GM12878 (cell line): ENCODE results near the gene MYCBP2. TPM values are rescaled to one million over a fixed set of nuclear protein-coding genes. Genes with fewer than 3 reads are reported as not detected.

Experiments
- ATF7 ChIP-seq: fragments of 450-650 bp; IDR thresholded peaks from 2 replicates; pipeline ENCODE4 v1.6.1; 2016; ENCODE audit warnings: low read depth, mild to moderate bottlenecking
- CBX5 ChIP-seq: sonication (generic); IDR thresholded peaks from 2 replicates; pipeline ENCODE4 v1.6.1; 2016; ENCODE audit warnings: low read depth, moderate library complexity, mild to moderate bottlenecking, inconsistent platforms
- CHD1 ChIP-seq: IDR thresholded peaks from 2 replicates; pipeline ENCODE4 v1.6.1; 2012; ENCODE audit warnings: low read depth, low read length, improper control_type of control experiment
- HDGF ChIP-seq: fragments of 450-650 bp; IDR thresholded peaks from 2 replicates; pipeline ENCODE4 v1.6.1; 2016; ENCODE audit warnings: antibody characterized with exemption
- MEF2B ChIP-seq: fragments of 450-650 bp; IDR thresholded peaks from 2 replicates; pipeline ENCODE4 v1.6.1; 2018; ENCODE audit warnings: mild to moderate bottlenecking, moderate library complexity; ENCODE audit not compliant: partially characterized antibody, poor library complexity, severe bottlenecking
- NR2F1 ChIP-seq: fragments of 450-650 bp; conservative IDR thresholded peaks from 2 replicates; pipeline ENCODE4 v1.6.1; 2017; ENCODE audit warnings: mild to moderate bottlenecking
- RB1 ChIP-seq: fragments of 450-650 bp; formaldehyde crosslinking; IDR thresholded peaks from 2 replicates; pipeline ENCODE4 v1.6.1; 2017; ENCODE audit warnings: mild to moderate bottlenecking, borderline replicate concordance
- SMAD5 ChIP-seq: IDR thresholded peaks from 2 replicates; pipeline ENCODE4 v1.6.1; 2016; ENCODE audit warnings: antibody characterized with exemption, low read depth
- SMARCA5 ChIP-seq: fragments of 450-650 bp; IDR thresholded peaks from 2 replicates; pipeline ENCODE4 v1.6.1; 2017; ENCODE audit warnings: mild to moderate bottlenecking
- SMC3 ChIP-seq: IDR thresholded peaks from 2 replicates; pipeline ENCODE4 v1.6.1; 2011; ENCODE audit warnings: low read length, improper control_type of control experiment, borderline replicate concordance
- SREBF1 ChIP-seq: IDR thresholded peaks from 2 replicates; pipeline ENCODE4 v1.6.1; 2012; ENCODE audit warnings: mild to moderate bottlenecking, low read length
- YBX1 ChIP-seq: fragments of 450-650 bp; IDR thresholded peaks from 2 replicates; pipeline ENCODE4 v1.6.1; 2016; ENCODE audit warnings: antibody characterized with exemption
- polyA plus RNA-seq, 11 experiments: library from polyadenylated mRNA; depleted of rRNA in 4 of 11; unstranded in 6 of 11; stranded (reverse) in 5 of 11; fragments of >200 nt; fragmentation: Nextera tagmentation in 4 of 11; fragmentation: Illumina TruSeq in 1 of 11; extraction: Ambion mirVana in 4 of 11; extraction: Trizol in 1 of 11; gene quantifications; 1 replicate in 1 of 11; 2 replicates in 10 of 11; pipeline versions ENCODE4 v1.2.1 to v1.2.3, GENCODE V29; 2011 to 2016; ENCODE audit warnings: inconsistent platforms in 2 of 11, missing spikeins in 2 of 11, low read depth in 1 of 11
- total RNA-seq, 4 experiments: library from RNA; depleted of rRNA in 3 of 4; stranded (reverse); fragments of >200 nt in 3 of 4; fragmentation: Illumina TruSeq in 1 of 4; extraction: Trizol in 1 of 4; gene quantifications; 2 replicates each; pipeline versions ENCODE4 v1.2.1 to v1.2.3, GENCODE V29; 2013 to 2021
- TF ChIP-seq, protein P1 (sequence below): fragments of 450-650 bp; IDR thresholded peaks from 2 replicates; pipeline ENCODE4 v1.6.1; 2016; ENCODE audit warnings: mild to moderate bottlenecking
- TF ChIP-seq, protein P2 (sequence below): fragments of 450-650 bp; IDR thresholded peaks from 2 replicates; pipeline ENCODE4 v1.6.1; 2017; ENCODE audit warnings: mild to moderate bottlenecking, moderate library complexity
- TF ChIP-seq, protein P3 (sequence below): fragments of 450-650 bp; IDR thresholded peaks from 2 replicates; pipeline ENCODE4 v1.6.1; 2016; ENCODE audit warnings: mild to moderate bottlenecking, moderate library complexity, borderline replicate concordance
- TF ChIP-seq, protein P4 (sequence below): IDR thresholded peaks from 2 replicates; pipeline ENCODE4 v1.6.1; 2012; ENCODE audit warnings: low read depth, low read length, improper control_type of control experiment
- TF ChIP-seq, protein P5 (sequence below): fragments of 450-650 bp; conservative IDR thresholded peaks from 2 replicates; pipeline ENCODE4 v1.6.1; 2017; ENCODE audit warnings: mild to moderate bottlenecking, moderate library complexity

The MYCBP2 gene
- total and polyA plus RNA-seq, 10 of the 15 experiments (the other 5 are each of a cell fraction or from before 2014, with no cell fraction given): 51.9 to 152 (median 98.2) TPM

DNA sequence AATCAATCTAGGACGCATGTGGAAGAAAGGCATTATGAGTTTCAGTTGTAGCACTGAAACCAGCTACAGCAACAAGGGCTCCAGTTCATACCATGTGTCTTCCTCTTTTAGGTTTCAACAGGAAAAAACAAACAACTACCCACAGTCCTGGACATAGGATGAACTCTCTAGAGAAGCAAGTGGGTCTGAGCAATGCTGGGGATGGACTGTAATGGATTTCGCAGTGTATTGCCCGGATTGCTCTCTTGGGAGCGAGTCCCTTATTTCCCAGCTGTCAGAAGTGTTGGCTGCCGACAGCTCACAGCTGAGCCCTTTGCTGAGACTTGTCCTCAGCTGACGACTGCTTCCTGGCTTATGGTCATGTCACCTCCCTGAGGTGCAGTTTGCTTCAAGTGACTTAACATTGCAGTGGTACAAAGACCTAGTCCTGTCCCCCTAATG lies 12.1 kb upstream of the MYCBP2 start (continued):
- TF ChIP-seq CBX5 (no peak), RB1 (no peak), YBX1 (no peak), SREBF1 (no peak), NR2F1 (no peak), CHD1 (no peak), HDGF (no peak), SMARCA5 (peak; percentile 58; the same call in 1 of the 2 replicates), SMAD5 (no peak), SMC3 (no peak), ATF7 (no peak), MEF2B (peak; percentile 68)
- TF ChIP-seq, protein P1, sequence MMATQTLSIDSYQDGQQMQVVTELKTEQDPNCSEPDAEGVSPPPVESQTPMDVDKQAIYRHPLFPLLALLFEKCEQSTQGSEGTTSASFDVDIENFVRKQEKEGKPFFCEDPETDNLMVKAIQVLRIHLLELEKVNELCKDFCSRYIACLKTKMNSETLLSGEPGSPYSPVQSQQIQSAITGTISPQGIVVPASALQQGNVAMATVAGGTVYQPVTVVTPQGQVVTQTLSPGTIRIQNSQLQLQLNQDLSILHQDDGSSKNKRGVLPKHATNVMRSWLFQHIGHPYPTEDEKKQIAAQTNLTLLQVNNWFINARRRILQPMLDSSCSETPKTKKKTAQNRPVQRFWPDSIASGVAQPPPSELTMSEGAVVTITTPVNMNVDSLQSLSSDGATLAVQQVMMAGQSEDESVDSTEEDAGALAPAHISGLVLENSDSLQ: no peak
- TF ChIP-seq, protein P2, sequence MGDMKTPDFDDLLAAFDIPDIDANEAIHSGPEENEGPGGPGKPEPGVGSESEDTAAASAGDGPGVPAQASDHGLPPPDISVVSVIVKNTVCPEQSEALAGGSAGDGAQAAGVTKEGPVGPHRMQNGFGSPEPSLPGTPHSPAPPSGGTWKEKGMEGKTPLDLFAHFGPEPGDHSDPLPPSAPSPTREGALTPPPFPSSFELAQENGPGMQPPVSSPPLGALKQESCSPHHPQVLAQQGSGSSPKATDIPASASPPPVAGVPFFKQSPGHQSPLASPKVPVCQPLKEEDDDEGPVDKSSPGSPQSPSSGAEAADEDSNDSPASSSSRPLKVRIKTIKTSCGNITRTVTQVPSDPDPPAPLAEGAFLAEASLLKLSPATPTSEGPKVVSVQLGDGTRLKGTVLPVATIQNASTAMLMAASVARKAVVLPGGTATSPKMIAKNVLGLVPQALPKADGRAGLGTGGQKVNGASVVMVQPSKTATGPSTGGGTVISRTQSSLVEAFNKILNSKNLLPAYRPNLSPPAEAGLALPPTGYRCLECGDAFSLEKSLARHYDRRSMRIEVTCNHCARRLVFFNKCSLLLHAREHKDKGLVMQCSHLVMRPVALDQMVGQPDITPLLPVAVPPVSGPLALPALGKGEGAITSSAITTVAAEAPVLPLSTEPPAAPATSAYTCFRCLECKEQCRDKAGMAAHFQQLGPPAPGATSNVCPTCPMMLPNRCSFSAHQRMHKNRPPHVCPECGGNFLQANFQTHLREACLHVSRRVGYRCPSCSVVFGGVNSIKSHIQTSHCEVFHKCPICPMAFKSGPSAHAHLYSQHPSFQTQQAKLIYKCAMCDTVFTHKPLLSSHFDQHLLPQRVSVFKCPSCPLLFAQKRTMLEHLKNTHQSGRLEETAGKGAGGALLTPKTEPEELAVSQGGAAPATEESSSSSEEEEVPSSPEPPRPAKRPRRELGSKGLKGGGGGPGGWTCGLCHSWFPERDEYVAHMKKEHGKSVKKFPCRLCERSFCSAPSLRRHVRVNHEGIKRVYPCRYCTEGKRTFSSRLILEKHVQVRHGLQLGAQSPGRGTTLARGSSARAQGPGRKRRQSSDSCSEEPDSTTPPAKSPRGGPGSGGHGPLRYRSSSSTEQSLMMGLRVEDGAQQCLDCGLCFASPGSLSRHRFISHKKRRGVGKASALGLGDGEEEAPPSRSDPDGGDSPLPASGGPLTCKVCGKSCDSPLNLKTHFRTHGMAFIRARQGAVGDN: no peak; the same call in 1 of the 2 replicates
- TF ChIP-seq, protein P3, sequence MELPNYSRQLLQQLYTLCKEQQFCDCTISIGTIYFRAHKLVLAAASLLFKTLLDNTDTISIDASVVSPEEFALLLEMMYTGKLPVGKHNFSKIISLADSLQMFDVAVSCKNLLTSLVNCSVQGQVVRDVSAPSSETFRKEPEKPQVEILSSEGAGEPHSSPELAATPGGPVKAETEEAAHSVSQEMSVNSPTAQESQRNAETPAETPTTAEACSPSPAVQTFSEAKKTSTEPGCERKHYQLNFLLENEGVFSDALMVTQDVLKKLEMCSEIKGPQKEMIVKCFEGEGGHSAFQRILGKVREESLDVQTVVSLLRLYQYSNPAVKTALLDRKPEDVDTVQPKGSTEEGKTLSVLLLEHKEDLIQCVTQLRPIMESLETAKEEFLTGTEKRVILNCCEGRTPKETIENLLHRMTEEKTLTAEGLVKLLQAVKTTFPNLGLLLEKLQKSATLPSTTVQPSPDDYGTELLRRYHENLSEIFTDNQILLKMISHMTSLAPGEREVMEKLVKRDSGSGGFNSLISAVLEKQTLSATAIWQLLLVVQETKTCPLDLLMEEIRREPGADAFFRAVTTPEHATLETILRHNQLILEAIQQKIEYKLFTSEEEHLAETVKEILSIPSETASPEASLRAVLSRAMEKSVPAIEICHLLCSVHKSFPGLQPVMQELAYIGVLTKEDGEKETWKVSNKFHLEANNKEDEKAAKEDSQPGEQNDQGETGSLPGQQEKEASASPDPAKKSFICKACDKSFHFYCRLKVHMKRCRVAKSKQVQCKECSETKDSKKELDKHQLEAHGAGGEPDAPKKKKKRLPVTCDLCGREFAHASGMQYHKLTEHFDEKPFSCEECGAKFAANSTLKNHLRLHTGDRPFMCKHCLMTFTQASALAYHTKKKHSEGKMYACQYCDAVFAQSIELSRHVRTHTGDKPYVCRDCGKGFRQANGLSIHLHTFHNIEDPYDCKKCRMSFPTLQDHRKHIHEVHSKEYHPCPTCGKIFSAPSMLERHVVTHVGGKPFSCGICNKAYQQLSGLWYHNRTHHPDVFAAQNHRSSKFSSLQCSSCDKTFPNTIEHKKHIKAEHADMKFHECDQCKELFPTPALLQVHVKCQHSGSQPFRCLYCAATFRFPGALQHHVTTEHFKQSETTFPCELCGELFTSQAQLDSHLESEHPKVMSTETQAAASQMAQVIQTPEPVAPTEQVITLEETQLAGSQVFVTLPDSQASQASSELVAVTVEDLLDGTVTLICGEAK: no peak
- TF ChIP-seq, protein P4, sequence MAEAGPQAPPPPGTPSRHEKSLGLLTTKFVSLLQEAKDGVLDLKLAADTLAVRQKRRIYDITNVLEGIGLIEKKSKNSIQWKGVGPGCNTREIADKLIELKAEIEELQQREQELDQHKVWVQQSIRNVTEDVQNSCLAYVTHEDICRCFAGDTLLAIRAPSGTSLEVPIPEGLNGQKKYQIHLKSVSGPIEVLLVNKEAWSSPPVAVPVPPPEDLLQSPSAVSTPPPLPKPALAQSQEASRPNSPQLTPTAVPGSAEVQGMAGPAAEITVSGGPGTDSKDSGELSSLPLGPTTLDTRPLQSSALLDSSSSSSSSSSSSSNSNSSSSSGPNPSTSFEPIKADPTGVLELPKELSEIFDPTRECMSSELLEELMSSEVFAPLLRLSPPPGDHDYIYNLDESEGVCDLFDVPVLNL: no peak
- TF ChIP-seq, protein P5, sequence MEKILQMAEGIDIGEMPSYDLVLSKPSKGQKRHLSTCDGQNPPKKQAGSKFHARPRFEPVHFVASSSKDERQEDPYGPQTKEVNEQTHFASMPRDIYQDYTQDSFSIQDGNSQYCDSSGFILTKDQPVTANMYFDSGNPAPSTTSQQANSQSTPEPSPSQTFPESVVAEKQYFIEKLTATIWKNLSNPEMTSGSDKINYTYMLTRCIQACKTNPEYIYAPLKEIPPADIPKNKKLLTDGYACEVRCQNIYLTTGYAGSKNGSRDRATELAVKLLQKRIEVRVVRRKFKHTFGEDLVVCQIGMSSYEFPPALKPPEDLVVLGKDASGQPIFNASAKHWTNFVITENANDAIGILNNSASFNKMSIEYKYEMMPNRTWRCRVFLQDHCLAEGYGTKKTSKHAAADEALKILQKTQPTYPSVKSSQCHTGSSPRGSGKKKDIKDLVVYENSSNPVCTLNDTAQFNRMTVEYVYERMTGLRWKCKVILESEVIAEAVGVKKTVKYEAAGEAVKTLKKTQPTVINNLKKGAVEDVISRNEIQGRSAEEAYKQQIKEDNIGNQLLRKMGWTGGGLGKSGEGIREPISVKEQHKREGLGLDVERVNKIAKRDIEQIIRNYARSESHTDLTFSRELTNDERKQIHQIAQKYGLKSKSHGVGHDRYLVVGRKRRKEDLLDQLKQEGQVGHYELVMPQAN: 0 out of 2 replicates have a peak, but pooled peaks have one; percentile 59
